GF-D8 (cell line): ENCODE results near the gene TCHP.

ENCODE experiments used
- DNase-seq: peaks from one replicate; lab custom pipeline; 2025; lab: John Stamatoyannopoulos, UW

Gene TCHP

DNA sequence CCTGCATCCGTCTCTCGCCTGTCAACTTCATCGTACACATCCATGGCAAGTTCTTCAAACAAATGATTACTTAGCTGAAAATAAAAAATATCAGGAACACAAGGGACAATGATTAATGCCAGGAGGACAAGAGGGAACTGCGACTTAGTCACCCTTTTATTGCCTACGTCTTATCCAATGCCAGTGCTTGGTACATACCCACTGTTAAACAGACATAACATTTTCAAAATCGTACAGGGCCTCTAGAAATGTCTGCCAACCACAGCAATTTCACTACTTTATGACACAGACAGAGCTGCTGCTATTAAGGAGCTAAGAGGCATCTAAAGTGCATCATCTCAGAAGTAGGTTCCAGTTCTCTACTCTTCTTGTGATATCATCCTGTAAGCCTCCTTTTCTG is 61.5 kb downstream of the TCHP start:
- DNase-seq: no peak

DNA sequence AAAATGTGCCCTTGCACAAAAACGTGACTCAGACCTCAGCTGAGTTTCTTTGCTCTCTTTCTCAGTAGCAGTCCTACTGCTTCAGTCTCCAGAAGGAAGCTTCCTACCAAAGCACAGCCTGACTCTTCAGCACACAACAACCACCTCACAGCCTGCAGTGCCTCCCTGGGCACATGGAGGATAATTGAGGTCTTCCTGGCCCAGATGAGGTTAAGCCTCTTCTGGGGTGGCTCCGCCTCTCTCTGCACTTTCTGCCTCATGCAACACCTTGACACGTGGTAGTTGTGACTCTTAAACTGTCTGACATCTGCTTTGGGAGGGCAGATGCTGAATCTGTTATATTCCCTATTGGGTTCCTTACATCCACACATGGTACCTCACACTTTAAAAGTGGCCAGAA is 62.3 kb downstream of the TCHP start:
- no peak for DNase-seq

DNA sequence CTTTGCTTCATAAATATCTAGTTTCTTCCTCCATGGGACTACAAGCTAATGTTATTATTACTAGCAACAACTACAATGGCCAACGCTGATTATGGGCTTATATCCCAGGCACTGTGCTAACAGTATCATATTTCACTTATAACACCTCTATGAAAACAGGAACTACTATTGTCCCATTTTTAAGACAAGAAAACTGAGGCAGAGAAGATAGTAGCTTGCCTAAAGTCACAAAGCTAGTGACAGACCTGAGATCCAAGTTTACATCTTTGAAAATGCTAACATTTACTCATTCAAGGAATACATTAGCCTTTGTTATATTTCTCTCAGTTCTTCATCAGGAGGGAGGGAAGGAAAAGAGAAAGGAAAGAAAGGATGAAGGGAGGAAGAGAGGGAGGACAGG is 63.3 kb downstream of the TCHP start:
- no peak for DNase-seq

DNA sequence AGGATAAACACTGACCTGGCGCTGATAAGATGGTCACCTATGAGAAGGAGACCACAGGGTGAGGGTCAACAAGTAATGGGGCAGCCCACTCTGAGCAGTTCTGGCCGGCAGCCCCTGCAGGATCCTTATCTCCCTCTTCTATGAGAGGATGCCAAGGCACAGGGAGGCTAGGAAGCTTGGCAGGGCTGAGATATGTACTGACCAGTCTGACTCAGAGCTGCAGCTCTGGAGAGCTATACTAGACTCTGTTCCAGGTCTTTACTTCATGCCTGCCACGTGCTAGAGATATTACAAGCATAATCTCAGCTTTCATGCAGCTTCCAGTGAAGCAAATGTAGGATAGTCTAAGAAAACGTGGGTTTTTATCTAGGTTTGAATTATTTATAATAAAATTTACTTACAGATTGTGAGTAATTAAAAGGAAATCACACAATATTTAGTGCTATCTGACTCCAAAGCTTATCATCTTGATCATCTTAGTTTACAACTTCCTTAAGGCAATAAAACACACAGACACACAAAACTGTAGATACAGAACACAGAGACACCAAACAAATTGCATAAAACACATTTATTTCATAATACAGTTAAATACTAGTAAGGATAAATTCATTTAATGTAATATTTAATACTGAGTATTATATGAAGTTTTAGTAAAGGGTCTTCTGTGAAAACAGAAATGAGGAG is 63.8 kb downstream of the TCHP start:
- DNase-seq: no peak

- no peak for DNase-seq
These were observed 66.5 kb downstream of the TCHP start for GRCh38 chr12:109966546-109966945.

- no peak for DNase-seq
These were observed 67.4 kb downstream of the TCHP start for GRCh38 chr12:109967383-109968031.
